Measurements from ENCODE around the gene CHST9.

- no peak for TF ChIP-seq CTCF (IDR thresholded peaks at IDR 0.05; ENCODE audit: poor library complexity)
- TF ChIP-seq EZH2 (IDR thresholded peaks at IDR 0.05; ENCODE audit: borderline replicate concordance), result no peak
These were observed 254.5 kb downstream of the CHST9 start for GRCh38 chr18:26930630-26931029.

All from hepatocyte (in vitro differentiated cells).